IMR-90 (cell line): Measurements from ENCODE around the gene SLC16A1. TPM values are rescaled to one million over a fixed set of nuclear protein-coding genes. Genes with fewer than 3 reads are reported as not detected.

Experiments
- ATAC-seq: fragments of 200-7000 bp; cut with Tn5 transposase; 2 replicates; pipeline ENCODE4 v1.9.1; 2020; ENCODE audit warnings: low read depth, mild to moderate bottlenecking, moderate library complexity
- BruUV-seq: library from RNA; stranded (reverse); fragments of 400-500 nt; replicated peaks from 2 replicates; lab custom pipeline; 2021; lab: Mats Ljungman, UMichigan
- CTCF ChIA-PET: fragments of 300-600 bp; formaldehyde crosslinking; extraction: SDS; loops from one replicate; lab custom pipeline; 2021; ENCODE audit warnings: antibody characterized with exemption; lab: Yijun Ruan, JAX
- POLR2A ChIA-PET: fragments of 300-600 bp; sonication (Branson Sonifier 250); formaldehyde crosslinking; loops from one replicate; lab custom pipeline; 2022; ENCODE audit warnings: antibody characterized with exemption; ENCODE audit not compliant: unreplicated experiment; lab: Charles Lee
- DNase-seq: peaks from one replicate; pipeline ENCODE4 v3.0.0; 2013
- H2AFZ ChIP-seq: replicated peaks from 2 replicates; pipeline ENCODE3; 2013; ENCODE audit warnings: low read length, mild to moderate bottlenecking; ENCODE audit not compliant: poor library complexity
- H2AK5ac ChIP-seq: 2 replicates; pipeline ENCODE4 v1.6.1; 2013; ENCODE audit warnings: low read depth, low read length, inconsistent platforms
- H2AK9ac ChIP-seq: replicated peaks from 2 replicates; pipeline ENCODE3; 2013; ENCODE audit warnings: mild to moderate bottlenecking, low read depth, low read length, moderate library complexity; ENCODE audit not compliant: poor library complexity
- H2BK120ac ChIP-seq: 2 replicates; pipeline ENCODE4 v1.6.1; 2013; ENCODE audit warnings: low read depth, low read length, inconsistent platforms
- H2BK15ac ChIP-seq: 3 replicates; pipeline ENCODE4 v1.6.1; 2013; ENCODE audit warnings: low read depth, low read length, inconsistent platforms
- H2BK20ac ChIP-seq: 2 replicates; pipeline ENCODE4 v1.6.1; 2013; ENCODE audit warnings: low read depth, mild to moderate bottlenecking, inconsistent platforms, low read length, moderate library complexity
- H2BK5ac ChIP-seq: 2 replicates; pipeline ENCODE4 v1.6.1; 2013; ENCODE audit warnings: mild to moderate bottlenecking, low read depth, low read length, inconsistent platforms; ENCODE audit not compliant: poor library complexity, severe bottlenecking
- H3K14ac ChIP-seq: replicated peaks from 2 replicates; pipeline ENCODE4 v1.6.1; 2013; ENCODE audit warnings: low read depth, low read length, inconsistent platforms
- H3K18ac ChIP-seq: 2 replicates; pipeline ENCODE4 v1.6.1; 2013; ENCODE audit warnings: low read depth, low read length, control low read depth
- H3K23ac ChIP-seq: 2 replicates; pipeline ENCODE4 v1.6.1; 2013; ENCODE audit warnings: low read depth, low read length, inconsistent platforms
- H3K27ac ChIP-seq: 2 replicates; pipeline ENCODE4 v1.5.1; 2013; ENCODE audit warnings: mild to moderate bottlenecking, control low read depth, low read length; ENCODE audit not compliant: insufficient read depth
- H3K27me3 ChIP-seq: 2 replicates; pipeline ENCODE4 v1.6.1; 2013; ENCODE audit warnings: low read length; ENCODE audit not compliant: control insufficient read depth, insufficient read depth
- H3K36me3 ChIP-seq: 2 replicates; pipeline ENCODE4 v1.6.1; 2013; ENCODE audit warnings: low read length, mixed read lengths; ENCODE audit not compliant: control insufficient read depth, insufficient read depth
- H3K4ac ChIP-seq: 2 replicates; pipeline ENCODE4 v1.6.1; 2013; ENCODE audit warnings: low read depth, low read length, inconsistent platforms
- H3K4me1 ChIP-seq: 2 replicates; pipeline ENCODE4 v1.6.1; 2013; ENCODE audit warnings: low read length, mixed read lengths; ENCODE audit not compliant: control insufficient read depth, insufficient read depth
- H3K4me2 ChIP-seq: 2 replicates; pipeline ENCODE4 v1.6.1; 2013; ENCODE audit warnings: low read depth, mild to moderate bottlenecking, control low read depth, low read length, moderate library complexity
- H3K4me3 ChIP-seq: 2 replicates; pipeline ENCODE4 v1.5.1; 2013; ENCODE audit warnings: low read depth, mild to moderate bottlenecking, control low read depth, low read length, moderate library complexity; ENCODE audit not compliant: insufficient read depth
- H3K56ac ChIP-seq: 2 replicates; pipeline ENCODE4 v1.6.1; 2013; ENCODE audit warnings: low read length, inconsistent platforms; ENCODE audit not compliant: insufficient read depth; ENCODE audit errors: extremely low read depth
- H3K79me1 ChIP-seq, 2 experiments: 2 replicates each; pipeline ENCODE4 v1.6.1; 2013; ENCODE audit warnings: low read length in 2 of 2, inconsistent platforms in 1 of 2, low read depth in 1 of 2
- H3K9ac ChIP-seq: 2 replicates; pipeline ENCODE4 v1.6.1; 2013; ENCODE audit warnings: low read depth, low read length, control low read depth
- H3K9me1 ChIP-seq: 2 replicates; pipeline ENCODE4 v1.6.1; 2013; ENCODE audit warnings: low read length, inconsistent platforms; ENCODE audit not compliant: insufficient read depth
- H3K9me3 ChIP-seq: 2 replicates; pipeline ENCODE4 v1.6.1; 2013; ENCODE audit warnings: low read length; ENCODE audit not compliant: control insufficient read depth, insufficient read depth
- H4K20me1 ChIP-seq: 2 replicates; pipeline ENCODE4 v1.6.1; 2013; ENCODE audit warnings: low read length, inconsistent platforms; ENCODE audit not compliant: insufficient read depth
- H4K5ac ChIP-seq: 2 replicates; pipeline ENCODE4 v1.6.1; 2013; ENCODE audit warnings: mild to moderate bottlenecking, low read depth, low read length, control low read depth
- H4K8ac ChIP-seq, 2 experiments: 2 replicates each; pipeline ENCODE4 v1.6.1; 2013; ENCODE audit warnings: low read depth in 2 of 2, low read length in 2 of 2, control low read depth in 1 of 2, inconsistent platforms in 1 of 2
- H4K91ac ChIP-seq: 2 replicates; pipeline ENCODE4 v1.6.1; 2013; ENCODE audit warnings: low read depth, low read length, inconsistent platforms; ENCODE audit not compliant: insufficient read depth
- CEBPB ChIP-seq: IDR thresholded peaks from 2 replicates; pipeline ENCODE4 v1.6.1; 2012; ENCODE audit warnings: low read depth, low read length, improper control_type of control experiment
- CTCF ChIP-seq: conservative IDR thresholded peaks from 2 replicates; pipeline ENCODE4 v1.5.1; 2012; ENCODE audit warnings: mild to moderate bottlenecking, low read depth, low read length, improper control_type of control experiment
- ELK1 ChIP-seq: fragments of 150-350 bp; IDR thresholded peaks from 2 replicates; pipeline ENCODE4 v1.6.1; 2016; ENCODE audit warnings: low read depth, mild to moderate bottlenecking, low read length, moderate library complexity, borderline replicate concordance
- MXI1 ChIP-seq: IDR thresholded peaks from 2 replicates; pipeline ENCODE4 v1.6.1; 2012; ENCODE audit warnings: low read depth, mild to moderate bottlenecking, low read length, moderate library complexity, borderline replicate concordance
- WGBS, 2 experiments: methylation state at CpG; one replicate each; pipeline versions ENCODE4 v1.1.5 to v1.1.7; 2013; ENCODE audit warnings: missing lambda C conversion rate in 2 of 2; ENCODE audit not compliant: insufficient read length in 1 of 2; ENCODE audit errors: extremely low coverage in 2 of 2; 5-methylcytosine and 5-hydroxymethylcytosine counted together
- dilution Hi-C: fragments of 300-500 bp; cut with HindIII; formaldehyde crosslinking; loops from one replicate; pipeline ENCODE4 v1.14.3; 2018; ENCODE audit warnings: low sequenced_read_pairs; ENCODE audit not compliant: unreplicated experiment
- in situ Hi-C: fragments of 300-500 bp; cut with MboI; formaldehyde crosslinking; loops from 3 replicates; pipeline ENCODE4 v1.14.3; 2019; ENCODE audit warnings: low sequenced_read_pairs, inconsistent platforms, mixed read lengths
- intact Hi-C: fragments of 100-400 bp; cut with micrococcal nuclease; formaldehyde crosslinking; loops from 2 replicates; pipeline ENCODE4 v1.10.0; 2022
- polyA plus RNA-seq, 3 experiments: library from polyadenylated mRNA; depleted of rRNA; stranded (reverse); fragments of >200 nt; gene quantifications; 2 replicates each; pipeline ENCODE4 v1.2.3, GENCODE V29; 2012; ENCODE audit warnings: low replicate concordance in 1 of 3
- total RNA-seq: library from RNA; depleted of rRNA; stranded (reverse); fragments of >200 nt; gene quantifications from 2 replicates; pipeline ENCODE4 v1.2.3, GENCODE V29; 2012

SLC16A1 gene
- total and polyA plus RNA-seq, 2 of the 4 experiments (the other 2 are of a cell fraction) = 32.9 to 156 TPM

GRCh38 chr1:112877750-112878149 lies 78.2 kb downstream of the SLC16A1 start:
- WGBS, 2 experiments = no CpG with 5 or more reads among the region's 2 CpGs
- dilution Hi-C loops (no loop called here), intact Hi-C loops (no loop called here), in situ Hi-C loops (no loop called here)
- H2BK120ac ChIP-seq = no peak overlapping the region
- no peak overlapping the region for H2BK5ac ChIP-seq
- no peak overlapping the region for H2BK20ac ChIP-seq
- BruUV-seq = no TSS peak
- no peaks in the 10 kb centered on the region for H4K20me1 ChIP-seq
- no peaks in the 10 kb centered on the region; the same call in 1 of the 2 replicates for H3K9me1 ChIP-seq
- TF ChIP-seq CTCF (no peak), MXI1 (no peak), ELK1 (no peak), CEBPB (no peak)
- no peak overlapping the region for H3K14ac ChIP-seq
- no peak overlapping the region for H3K23ac ChIP-seq
- no peak overlapping the region for H2AFZ ChIP-seq
- H3K18ac ChIP-seq = no peak overlapping the region
- H3K27ac ChIP-seq = no peak overlapping the region
- H2AK5ac ChIP-seq = no peak overlapping the region
- POLR2A ChIA-PET = interaction anchor here (0.6 kb wide), 1 partner anchor 9 kb away, joined by 4 read pairs; no protein-coding TSS in a partner anchor
- CTCF ChIA-PET = interaction anchor here (1.6 kb wide), 1 partner anchor 195 kb away, joined by 5 read pairs; the partner anchor contains the start of gene LRIG2
- peaks cover 5% of the 10 kb centered on the region for H3K4me1 ChIP-seq
- H3K4me2 ChIP-seq = no peak overlapping the region
- ATAC-seq (no peak), DNase-seq (peak; percentile 36)
- no peak overlapping the region for H4K5ac ChIP-seq
- no peaks in the 10 kb centered on the region for H3K9me3 ChIP-seq
- no peak overlapping the region for H3K56ac ChIP-seq
- no peak overlapping the region for H3K4me3 ChIP-seq
- no peak overlapping the region for H3K9ac ChIP-seq
- H2AK9ac ChIP-seq = no peak overlapping the region
- no peaks in the 10 kb centered on the region for H3K36me3 ChIP-seq
- no peaks in the 10 kb centered on the region for H3K79me1 ChIP-seq
- no peak overlapping the region for H3K4ac ChIP-seq
- H2BK15ac ChIP-seq = no peak overlapping the region
- H4K8ac ChIP-seq = no peak overlapping the region
- peaks cover 5% of the 10 kb centered on the region for H3K27me3 ChIP-seq
- no peak overlapping the region for H4K91ac ChIP-seq
